ENCODE results near the gene IFFO2.

DNA sequence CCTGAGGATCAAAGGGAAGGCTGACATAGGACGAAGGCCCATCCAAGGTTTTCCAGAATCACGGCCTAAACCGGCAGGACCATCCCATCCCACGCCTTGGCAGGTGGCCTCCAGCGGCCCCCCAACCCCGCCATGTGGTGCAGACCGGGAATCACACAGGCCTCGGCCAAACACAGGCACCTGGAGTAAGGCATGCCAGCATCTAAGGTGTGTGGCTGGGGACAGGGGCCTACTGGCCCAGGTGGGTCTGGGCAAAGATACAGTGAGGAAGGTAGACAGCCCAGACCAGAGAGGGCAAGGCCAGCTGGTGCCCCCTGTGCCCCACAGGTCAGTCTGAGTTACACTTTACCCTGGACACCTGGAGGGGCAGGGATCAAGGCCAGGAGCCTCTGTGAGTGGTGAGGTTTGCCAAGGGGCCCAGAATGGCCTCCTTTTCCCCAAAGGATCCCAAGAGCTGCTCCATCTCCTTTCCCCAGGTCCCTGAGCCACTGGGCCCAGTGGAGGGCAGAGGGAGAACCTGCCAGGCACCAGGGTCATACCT is 84.3 kb downstream of the IFFO2 start:
- TF ChIP-seq, protein P1, sequence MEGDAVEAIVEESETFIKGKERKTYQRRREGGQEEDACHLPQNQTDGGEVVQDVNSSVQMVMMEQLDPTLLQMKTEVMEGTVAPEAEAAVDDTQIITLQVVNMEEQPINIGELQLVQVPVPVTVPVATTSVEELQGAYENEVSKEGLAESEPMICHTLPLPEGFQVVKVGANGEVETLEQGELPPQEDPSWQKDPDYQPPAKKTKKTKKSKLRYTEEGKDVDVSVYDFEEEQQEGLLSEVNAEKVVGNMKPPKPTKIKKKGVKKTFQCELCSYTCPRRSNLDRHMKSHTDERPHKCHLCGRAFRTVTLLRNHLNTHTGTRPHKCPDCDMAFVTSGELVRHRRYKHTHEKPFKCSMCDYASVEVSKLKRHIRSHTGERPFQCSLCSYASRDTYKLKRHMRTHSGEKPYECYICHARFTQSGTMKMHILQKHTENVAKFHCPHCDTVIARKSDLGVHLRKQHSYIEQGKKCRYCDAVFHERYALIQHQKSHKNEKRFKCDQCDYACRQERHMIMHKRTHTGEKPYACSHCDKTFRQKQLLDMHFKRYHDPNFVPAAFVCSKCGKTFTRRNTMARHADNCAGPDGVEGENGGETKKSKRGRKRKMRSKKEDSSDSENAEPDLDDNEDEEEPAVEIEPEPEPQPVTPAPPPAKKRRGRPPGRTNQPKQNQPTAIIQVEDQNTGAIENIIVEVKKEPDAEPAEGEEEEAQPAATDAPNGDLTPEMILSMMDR (IDR thresholded peaks at IDR 0.05; ENCODE audit: insufficient read depth, low read depth, low read length) = no peak
- no peak for TF ChIP-seq EZH2 (IDR thresholded peaks at IDR 0.05; ENCODE audit: insufficient read depth, low read length)

Data from astrocyte (in vitro differentiated cells and primary cell).